ENCODE measurements around the gene ELP4.

- TF ChIP-seq TAF1 (IDR thresholded peaks at IDR 0.05; ENCODE audit: borderline replicate concordance, insufficient read depth, low read length), result no peak
- TF ChIP-seq SIN3A (IDR thresholded peaks at IDR 0.05; ENCODE audit: borderline replicate concordance, insufficient read depth, low read length), result no peak
- TF ChIP-seq POLR2AphosphoS5 (IDR thresholded peaks at IDR 0.05; ENCODE audit: low read depth, low read length), result no peak
These were observed 299.4 kb downstream of the ELP4 start for GRCh38 chr11:31808721-31809540.
